Transverse colon (tissue), 4 donors: Measurements from ENCODE around the gene CHRNB1.

Experiments used
- POLR2A ChIP-seq: fragments of 450-650 bp; IDR thresholded peaks from one replicate; pipeline ENCODE4 v1.6.1; 2016; ENCODE audit warnings: antibody characterized with exemption, mild to moderate bottlenecking, moderate library complexity
- POLR2AphosphoS5 ChIP-seq, 3 donors: sonication (generic); formaldehyde crosslinking; IDR thresholded peaks; one replicate each; pipeline ENCODE4 v1.6.1; 2016; ENCODE audit warnings: antibody characterized with exemption in 3 of 3
- TF ChIP-seq, protein P1 (sequence below), 5 experiments: fragments of 200-600 bp in 3 of 5; fragments of 450-650 bp in 2 of 5; sonication (generic) in 3 of 5; IDR thresholded peaks; 1 replicate in 2 of 5; 2 replicates in 3 of 5; pipeline ENCODE4 v1.5.1; 2016 to 2017; ENCODE audit warnings: antibody characterized with exemption in 5 of 5, inconsistent platforms in 3 of 5, mild to moderate bottlenecking in 2 of 5, moderate library complexity in 1 of 5

DNA sequence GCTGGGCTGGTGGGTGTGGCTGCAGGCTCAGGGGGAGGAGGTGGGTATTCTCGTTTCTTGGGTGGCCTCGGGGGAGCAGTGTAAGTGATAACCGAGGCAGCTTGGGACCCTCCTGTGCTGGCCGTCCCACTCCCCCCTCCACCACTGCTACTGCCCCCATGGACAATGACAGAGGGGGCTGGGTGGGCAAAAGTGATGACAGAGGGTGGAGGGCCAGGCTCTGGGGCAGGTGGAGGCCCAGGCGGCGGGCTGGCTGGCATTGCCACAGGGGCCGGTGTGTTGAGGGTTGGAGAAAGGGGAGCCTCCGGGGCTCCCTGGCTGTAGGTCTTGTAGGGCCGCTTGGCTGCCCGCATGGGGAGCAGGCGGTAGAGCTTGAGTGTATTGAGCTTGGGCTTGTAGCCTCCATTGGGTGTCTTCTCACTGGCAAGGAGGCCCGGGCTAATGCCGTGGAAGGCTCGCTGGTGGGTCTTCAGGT is 18.5 kb downstream of the CHRNB1 start:
- TF ChIP-seq, protein P1, sequence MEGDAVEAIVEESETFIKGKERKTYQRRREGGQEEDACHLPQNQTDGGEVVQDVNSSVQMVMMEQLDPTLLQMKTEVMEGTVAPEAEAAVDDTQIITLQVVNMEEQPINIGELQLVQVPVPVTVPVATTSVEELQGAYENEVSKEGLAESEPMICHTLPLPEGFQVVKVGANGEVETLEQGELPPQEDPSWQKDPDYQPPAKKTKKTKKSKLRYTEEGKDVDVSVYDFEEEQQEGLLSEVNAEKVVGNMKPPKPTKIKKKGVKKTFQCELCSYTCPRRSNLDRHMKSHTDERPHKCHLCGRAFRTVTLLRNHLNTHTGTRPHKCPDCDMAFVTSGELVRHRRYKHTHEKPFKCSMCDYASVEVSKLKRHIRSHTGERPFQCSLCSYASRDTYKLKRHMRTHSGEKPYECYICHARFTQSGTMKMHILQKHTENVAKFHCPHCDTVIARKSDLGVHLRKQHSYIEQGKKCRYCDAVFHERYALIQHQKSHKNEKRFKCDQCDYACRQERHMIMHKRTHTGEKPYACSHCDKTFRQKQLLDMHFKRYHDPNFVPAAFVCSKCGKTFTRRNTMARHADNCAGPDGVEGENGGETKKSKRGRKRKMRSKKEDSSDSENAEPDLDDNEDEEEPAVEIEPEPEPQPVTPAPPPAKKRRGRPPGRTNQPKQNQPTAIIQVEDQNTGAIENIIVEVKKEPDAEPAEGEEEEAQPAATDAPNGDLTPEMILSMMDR (IDR thresholded peaks at IDR 0.05), result no peak
- TF ChIP-seq POLR2A (no peak), POLR2AphosphoS5 (IDR thresholded peaks at IDR 0.05) (no peak)
